ENCODE data around the gene WBP2. TPM values are rescaled to one million over a fixed set of nuclear protein-coding genes. Genes with fewer than 3 reads are reported as not detected.

Gene WBP2
- total and polyA plus RNA-seq, 9 of the 15 experiments (the other 6 are each of a cell fraction or from before 2014, with no cell fraction given): 2.2 to 74.3 (median 20.0) TPM

DNA sequence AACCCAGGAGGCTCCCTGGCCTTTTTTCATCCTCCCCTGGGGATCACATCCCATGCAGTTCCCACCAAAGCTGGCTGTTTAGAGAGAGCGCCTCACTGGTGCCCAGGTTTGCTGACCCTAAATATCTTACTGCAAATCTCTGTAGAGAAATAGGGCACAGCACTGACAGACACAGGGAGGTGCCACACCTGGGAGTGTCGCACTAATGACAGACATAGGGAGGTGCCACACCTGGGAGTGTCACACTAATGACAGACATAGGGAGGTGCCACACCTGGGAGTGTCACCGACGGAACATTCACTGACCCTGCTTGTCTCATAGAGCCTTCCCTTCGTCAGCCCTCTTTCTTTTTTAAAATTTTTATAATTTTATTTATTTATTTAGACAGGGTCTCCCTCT lies 44.9 kb downstream of the WBP2 start (continued):
- TF ChIP-seq, protein P1, sequence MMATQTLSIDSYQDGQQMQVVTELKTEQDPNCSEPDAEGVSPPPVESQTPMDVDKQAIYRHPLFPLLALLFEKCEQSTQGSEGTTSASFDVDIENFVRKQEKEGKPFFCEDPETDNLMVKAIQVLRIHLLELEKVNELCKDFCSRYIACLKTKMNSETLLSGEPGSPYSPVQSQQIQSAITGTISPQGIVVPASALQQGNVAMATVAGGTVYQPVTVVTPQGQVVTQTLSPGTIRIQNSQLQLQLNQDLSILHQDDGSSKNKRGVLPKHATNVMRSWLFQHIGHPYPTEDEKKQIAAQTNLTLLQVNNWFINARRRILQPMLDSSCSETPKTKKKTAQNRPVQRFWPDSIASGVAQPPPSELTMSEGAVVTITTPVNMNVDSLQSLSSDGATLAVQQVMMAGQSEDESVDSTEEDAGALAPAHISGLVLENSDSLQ (IDR thresholded peaks at IDR 0.05): peak; percentile 83
- TF ChIP-seq GTF2F1 (IDR thresholded peaks at IDR 0.05; ENCODE audit: low read depth, low read length) (no peak), SMAD3 (CRISPR knock-in tag; conservative IDR thresholded peaks at IDR 0.05) (no peak), ZNF324 (CRISPR knock-in tag; IDR thresholded peaks at IDR 0.05) (no peak), KLF13 (tag; IDR thresholded peaks at IDR 0.05; ENCODE audit: borderline replicate concordance, low read depth) (peak; percentile 73; the same call in 1 of the 2 replicates), SOX6 (IDR thresholded peaks at IDR 0.05) (no peak), HCFC1 (IDR thresholded peaks at IDR 0.05; ENCODE audit: low read depth, low read length) (peak; percentile 45; the same call in 1 of the 2 replicates), ZNF584 (CRISPR knock-in tag; IDR thresholded peaks at IDR 0.05; ENCODE audit: low read depth) (no peak), HDGF (IDR thresholded peaks at IDR 0.05) (no peak), CREM (IDR thresholded peaks at IDR 0.05; ENCODE audit: low read depth) (peak; percentile 73), ZNF253 (CRISPR knock-in tag; conservative IDR thresholded peaks at IDR 0.05) (no peak), CCAR2 (IDR thresholded peaks at IDR 0.05; ENCODE audit: low read depth, low read length) (no peak), EP400 (IDR thresholded peaks at IDR 0.05) (no peak), MTA1 (IDR thresholded peaks at IDR 0.05; ENCODE audit: borderline replicate concordance) (no peak), NR2F6 (CRISPR knock-in tag; IDR thresholded peaks at IDR 0.05) (no peak)
- TF ChIP-seq, protein P2, sequence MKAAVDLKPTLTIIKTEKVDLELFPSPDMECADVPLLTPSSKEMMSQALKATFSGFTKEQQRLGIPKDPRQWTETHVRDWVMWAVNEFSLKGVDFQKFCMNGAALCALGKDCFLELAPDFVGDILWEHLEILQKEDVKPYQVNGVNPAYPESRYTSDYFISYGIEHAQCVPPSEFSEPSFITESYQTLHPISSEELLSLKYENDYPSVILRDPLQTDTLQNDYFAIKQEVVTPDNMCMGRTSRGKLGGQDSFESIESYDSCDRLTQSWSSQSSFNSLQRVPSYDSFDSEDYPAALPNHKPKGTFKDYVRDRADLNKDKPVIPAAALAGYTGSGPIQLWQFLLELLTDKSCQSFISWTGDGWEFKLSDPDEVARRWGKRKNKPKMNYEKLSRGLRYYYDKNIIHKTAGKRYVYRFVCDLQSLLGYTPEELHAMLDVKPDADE (conservative IDR thresholded peaks at IDR 0.05; ENCODE audit: control insufficient read depth, low read depth, low read length): no peak
- TF ChIP-seq, protein P3, sequence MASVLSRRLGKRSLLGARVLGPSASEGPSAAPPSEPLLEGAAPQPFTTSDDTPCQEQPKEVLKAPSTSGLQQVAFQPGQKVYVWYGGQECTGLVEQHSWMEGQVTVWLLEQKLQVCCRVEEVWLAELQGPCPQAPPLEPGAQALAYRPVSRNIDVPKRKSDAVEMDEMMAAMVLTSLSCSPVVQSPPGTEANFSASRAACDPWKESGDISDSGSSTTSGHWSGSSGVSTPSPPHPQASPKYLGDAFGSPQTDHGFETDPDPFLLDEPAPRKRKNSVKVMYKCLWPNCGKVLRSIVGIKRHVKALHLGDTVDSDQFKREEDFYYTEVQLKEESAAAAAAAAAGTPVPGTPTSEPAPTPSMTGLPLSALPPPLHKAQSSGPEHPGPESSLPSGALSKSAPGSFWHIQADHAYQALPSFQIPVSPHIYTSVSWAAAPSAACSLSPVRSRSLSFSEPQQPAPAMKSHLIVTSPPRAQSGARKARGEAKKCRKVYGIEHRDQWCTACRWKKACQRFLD (CRISPR knock-in tag; IDR thresholded peaks at IDR 0.05): no peak
- TF ChIP-seq, protein P4, sequence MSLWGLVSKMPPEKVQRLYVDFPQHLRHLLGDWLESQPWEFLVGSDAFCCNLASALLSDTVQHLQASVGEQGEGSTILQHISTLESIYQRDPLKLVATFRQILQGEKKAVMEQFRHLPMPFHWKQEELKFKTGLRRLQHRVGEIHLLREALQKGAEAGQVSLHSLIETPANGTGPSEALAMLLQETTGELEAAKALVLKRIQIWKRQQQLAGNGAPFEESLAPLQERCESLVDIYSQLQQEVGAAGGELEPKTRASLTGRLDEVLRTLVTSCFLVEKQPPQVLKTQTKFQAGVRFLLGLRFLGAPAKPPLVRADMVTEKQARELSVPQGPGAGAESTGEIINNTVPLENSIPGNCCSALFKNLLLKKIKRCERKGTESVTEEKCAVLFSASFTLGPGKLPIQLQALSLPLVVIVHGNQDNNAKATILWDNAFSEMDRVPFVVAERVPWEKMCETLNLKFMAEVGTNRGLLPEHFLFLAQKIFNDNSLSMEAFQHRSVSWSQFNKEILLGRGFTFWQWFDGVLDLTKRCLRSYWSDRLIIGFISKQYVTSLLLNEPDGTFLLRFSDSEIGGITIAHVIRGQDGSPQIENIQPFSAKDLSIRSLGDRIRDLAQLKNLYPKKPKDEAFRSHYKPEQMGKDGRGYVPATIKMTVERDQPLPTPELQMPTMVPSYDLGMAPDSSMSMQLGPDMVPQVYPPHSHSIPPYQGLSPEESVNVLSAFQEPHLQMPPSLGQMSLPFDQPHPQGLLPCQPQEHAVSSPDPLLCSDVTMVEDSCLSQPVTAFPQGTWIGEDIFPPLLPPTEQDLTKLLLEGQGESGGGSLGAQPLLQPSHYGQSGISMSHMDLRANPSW (CRISPR knock-in tag; IDR thresholded peaks at IDR 0.05): no peak
- TF ChIP-seq, protein P5, sequence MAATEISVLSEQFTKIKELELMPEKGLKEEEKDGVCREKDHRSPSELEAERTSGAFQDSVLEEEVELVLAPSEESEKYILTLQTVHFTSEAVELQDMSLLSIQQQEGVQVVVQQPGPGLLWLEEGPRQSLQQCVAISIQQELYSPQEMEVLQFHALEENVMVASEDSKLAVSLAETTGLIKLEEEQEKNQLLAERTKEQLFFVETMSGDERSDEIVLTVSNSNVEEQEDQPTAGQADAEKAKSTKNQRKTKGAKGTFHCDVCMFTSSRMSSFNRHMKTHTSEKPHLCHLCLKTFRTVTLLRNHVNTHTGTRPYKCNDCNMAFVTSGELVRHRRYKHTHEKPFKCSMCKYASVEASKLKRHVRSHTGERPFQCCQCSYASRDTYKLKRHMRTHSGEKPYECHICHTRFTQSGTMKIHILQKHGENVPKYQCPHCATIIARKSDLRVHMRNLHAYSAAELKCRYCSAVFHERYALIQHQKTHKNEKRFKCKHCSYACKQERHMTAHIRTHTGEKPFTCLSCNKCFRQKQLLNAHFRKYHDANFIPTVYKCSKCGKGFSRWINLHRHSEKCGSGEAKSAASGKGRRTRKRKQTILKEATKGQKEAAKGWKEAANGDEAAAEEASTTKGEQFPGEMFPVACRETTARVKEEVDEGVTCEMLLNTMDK (IDR thresholded peaks at IDR 0.05; ENCODE audit: borderline replicate concordance, insufficient read depth, low read depth, low read length, poor library complexity, severe bottlenecking): no peak
- TF ChIP-seq, protein P6, sequence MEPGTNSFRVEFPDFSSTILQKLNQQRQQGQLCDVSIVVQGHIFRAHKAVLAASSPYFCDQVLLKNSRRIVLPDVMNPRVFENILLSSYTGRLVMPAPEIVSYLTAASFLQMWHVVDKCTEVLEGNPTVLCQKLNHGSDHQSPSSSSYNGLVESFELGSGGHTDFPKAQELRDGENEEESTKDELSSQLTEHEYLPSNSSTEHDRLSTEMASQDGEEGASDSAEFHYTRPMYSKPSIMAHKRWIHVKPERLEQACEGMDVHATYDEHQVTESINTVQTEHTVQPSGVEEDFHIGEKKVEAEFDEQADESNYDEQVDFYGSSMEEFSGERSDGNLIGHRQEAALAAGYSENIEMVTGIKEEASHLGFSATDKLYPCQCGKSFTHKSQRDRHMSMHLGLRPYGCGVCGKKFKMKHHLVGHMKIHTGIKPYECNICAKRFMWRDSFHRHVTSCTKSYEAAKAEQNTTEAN (CRISPR knock-in tag; IDR thresholded peaks at IDR 0.05): no peak

All from K562 (cell line).